Measurements from ENCODE around the gene TNIP1.
A peak's percentile ranks its signal among the peaks of the same experiment; 100 is the strongest.

Gene TNIP1

DNA sequence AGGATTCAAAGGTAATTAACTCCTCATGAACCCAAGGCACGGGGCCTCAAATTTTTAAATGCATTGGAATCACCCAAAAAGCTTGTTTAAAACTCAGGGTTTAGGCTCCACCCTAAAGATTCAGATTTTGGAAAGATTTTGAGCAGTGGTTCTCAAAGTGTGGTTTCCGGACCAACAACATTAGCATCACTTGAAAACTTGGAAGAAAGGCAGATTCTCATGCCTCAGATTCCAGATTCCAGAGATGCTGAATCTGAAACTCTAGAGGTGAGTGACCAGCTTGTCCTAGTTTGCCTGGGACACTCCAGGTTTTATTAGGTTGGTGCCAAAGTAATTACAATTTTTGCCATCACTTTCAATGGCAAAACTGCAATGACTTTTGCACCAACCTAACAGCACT, 24.7 kb upstream of the TNIP1 start:
- DNase-seq (ENCODE audit: low read depth), result no peak

DNA sequence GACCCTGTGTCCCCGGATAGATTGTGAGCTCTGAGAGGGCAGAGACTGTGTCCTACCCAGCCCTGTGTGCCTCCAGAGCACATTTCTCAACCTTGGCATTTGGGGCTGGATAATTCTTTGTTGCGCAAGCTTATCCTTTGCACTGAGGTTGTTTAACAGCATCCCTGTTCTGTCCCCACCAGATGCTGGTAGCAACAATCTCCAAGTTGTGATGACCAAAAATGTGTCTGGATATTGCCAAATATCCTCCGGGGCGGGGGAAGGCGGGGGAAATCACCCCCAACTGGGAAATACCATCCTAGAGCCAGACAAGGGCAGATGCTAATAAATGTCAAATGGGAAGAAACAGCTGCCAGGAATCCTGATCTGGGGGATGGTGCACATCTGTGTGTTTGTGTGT, 24.0 kb upstream of the TNIP1 start:
- DNase-seq (ENCODE audit: low read depth), result no peak

DNA sequence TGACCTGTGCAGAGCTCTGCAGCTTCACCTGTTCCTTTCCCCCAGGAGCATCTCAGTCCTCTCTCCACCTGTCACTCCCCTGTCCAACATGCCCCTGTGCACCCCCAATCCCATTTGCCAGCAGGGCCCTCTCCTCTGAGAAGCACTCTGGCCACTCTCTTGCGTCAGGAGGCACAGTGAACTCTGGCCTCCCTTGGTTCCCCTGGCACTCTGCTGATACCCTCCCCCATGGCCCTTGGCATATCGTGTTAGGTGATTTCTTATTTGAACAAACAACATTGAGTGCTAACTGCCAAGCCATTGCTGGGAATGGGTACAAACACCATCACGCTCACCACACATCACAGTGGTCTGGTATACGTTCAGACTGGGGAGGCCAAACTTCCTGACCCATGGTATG, 20.9 kb upstream of the TNIP1 start:
- DNase-seq (ENCODE audit: low read depth), result no peak

DNA sequence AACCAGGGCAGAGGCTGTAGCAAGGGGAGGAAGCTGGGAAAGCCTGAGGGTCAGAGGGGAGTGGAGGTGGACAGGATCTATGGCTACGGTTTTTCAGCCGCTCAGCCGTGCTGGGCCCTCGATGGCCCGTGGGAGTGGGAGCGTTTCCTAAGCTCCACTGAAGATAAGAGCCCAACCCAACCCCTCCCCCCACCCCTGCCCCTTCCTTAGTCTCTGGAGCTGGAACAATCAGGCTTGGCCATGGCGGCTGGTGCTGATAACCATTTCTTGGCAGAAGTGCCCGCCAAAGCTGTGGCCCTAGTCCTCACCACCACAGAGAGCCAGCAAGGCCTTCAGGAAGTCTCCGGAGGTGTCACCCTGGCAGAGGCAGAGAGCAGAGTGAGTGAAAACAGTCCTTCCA, 20.3 kb upstream of the TNIP1 start:
- no peak for DNase-seq (ENCODE audit: low read depth)

DNA sequence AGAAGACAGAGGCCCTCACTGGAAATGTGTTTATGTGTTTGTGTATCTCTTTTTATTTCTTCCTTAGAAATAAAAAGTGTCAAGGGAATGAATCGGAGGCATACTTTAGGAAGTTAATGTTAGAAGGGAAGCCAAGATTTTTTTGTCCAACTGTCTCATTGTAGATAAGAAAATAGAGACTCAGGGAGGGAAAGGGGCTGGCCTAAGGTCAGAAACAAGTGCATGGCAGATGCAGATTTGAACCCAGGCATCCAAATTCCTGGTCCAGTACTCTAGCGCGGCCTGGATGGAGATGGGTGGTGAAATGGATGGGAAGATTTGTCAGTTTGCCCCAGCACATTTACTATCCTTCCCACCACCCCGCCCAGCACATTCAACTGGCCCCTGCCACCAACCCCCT, 19.8 kb upstream of the TNIP1 start:
- DNase-seq (ENCODE audit: low read depth), result no peak

DNA sequence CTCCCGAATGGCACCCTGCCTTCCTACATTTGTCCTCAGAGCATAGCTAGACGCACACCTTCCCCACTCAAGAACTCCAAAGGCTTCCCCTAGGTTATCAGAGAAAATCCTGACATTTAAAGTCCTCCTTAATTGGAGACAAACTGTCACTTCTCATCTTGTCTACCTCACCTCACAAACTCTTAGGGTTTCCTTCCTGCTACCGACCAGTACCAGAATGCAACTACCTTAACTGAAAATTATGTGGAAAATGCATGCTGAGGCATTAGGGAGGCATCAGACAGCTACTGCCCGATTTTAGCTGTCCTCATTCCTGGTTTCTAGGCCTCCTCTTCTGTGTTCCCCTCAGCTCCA, 17.9 kb upstream of the TNIP1 start:
- DNase-seq (ENCODE audit: low read depth), result no peak

DNA sequence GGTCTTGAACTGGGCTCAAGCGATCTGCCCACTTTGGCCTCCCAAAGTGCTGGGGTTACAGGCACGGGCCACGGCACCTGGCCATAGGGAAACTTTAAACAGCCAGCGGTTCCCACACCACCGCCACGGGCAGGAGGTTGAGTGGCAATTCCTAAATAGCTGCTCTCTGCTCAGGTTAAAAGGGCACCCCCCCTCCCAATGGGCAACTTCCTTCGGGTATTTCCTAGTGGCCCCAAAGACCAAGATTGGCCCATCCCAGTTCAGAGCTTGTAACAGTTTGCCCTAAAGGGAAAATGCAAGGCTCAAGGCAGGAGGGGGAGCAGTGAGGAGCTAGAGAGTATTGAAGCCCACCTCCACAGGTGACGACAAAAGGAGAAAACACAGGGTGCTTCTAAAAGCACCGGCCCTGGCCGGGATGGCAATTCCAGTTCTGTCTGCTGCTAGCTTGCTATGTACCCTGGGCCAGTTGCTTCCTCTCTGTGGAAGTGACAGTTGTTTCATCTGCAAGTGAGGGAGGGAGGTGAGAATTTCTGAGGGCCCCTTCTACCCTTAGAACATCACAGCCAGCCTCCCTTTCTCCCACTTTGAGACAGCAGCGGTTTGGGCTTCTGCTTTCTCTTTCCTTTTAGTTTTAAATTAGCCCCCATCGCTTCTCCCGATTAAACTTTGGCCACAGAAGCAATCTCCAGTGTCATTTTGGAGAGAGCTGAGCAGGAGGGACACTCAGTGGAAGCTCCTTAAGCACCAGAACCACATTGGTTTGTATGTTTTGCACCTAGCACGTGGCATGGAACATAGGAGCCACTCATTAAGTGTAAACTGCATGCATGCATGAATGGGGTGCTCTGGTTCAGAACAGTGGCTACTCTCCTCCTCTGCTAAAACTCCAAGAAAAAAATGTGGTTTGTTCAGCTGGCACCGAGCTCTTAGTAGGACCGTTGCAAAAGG, 17.3 kb upstream of the TNIP1 start:
- no peak for DNase-seq (ENCODE audit: low read depth)

DNA sequence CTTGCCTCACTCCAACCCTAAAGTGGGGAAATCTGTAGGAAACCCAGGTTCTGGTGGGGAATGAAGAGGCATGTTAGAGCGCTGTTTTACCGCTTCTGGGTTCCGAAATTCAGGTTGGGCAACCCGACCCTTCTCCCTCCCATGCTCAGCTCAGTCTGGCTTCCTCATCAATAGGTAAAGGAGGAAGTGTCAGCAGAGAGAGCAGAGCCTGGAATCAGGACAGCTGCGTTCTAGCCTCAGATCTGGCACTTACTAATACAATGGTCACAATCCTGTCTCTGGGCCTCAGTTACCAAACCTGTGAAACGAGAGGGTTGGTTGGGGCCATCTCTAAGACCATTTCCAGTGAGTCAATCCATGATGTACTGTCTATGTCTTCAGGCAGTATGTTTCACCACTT, 16.2 kb upstream of the TNIP1 start:
- DNase-seq (ENCODE audit: low read depth), result no peak

DNA sequence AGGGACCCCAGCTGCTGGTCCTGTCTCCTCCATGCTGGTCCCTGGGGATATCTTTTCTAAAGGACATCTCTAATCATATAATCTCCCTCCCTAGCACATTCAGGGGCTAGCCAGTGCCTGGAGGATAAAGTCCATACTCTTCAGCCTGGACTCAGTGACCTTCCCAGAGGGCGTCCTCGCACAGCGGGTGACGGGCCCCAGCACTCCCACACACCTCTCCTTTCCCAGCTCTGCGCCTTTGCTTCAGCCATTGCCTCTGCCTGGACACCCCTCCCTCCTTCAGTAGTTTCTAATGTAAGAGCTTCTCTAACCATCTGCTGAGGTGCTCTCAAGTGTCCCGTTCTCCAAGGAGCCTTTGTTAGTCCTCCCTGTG, 15.2 kb upstream of the TNIP1 start:
- DNase-seq (ENCODE audit: low read depth), result no peak

DNA sequence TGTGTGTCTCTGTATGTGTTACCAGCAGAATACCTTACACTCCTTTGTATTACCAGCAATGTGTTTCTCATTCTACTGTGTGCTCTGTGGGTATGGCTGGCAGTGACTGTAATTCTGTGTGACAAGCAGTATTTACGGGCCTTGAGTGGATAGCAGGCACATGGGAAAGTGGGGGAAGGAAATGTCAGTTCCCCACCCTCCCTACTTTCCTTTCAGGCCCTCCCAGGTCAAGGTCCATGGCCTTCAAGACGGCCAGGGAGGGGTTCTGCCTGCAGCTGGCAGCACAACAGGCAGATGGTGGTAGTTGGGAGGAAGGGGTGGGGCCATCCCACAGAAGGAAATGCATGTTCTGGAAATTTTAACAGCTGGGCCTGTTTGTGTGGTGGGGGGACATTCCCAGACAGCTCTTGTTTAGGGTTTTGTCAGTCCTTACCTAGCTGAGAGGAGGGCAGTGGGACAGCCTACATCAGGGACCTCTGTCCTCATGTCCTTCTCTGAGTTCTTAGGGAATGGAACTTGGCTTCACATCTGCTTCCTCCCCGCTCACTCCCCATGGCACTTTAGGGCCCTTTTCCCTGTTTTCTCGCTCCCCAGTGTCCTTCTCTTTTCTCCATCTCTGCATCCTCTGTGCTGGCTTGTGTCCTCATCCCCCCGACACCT, 14.6 kb upstream of the TNIP1 start:
- no peak for DNase-seq (ENCODE audit: low read depth)

DNA sequence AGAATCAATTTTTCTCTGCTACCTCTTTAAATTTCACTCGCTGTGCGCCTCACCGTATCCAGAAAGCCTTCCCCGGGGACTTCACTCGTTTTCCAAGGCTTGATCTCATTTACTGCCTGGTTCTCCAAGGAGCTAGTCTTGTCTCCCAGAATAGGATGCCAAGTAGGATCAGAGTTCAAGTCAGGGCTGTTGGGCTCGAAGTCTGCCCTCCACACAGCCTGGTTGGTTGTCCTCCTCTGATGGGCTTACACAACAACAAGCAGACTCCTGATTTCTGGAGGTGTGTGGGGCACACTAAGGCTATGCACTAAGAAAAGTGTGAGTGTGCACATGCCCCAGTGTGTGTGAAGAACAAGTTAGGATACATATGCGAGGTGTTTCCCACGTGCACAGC, 14.0 kb upstream of the TNIP1 start:
- DNase-seq (ENCODE audit: low read depth), result no peak

DNA sequence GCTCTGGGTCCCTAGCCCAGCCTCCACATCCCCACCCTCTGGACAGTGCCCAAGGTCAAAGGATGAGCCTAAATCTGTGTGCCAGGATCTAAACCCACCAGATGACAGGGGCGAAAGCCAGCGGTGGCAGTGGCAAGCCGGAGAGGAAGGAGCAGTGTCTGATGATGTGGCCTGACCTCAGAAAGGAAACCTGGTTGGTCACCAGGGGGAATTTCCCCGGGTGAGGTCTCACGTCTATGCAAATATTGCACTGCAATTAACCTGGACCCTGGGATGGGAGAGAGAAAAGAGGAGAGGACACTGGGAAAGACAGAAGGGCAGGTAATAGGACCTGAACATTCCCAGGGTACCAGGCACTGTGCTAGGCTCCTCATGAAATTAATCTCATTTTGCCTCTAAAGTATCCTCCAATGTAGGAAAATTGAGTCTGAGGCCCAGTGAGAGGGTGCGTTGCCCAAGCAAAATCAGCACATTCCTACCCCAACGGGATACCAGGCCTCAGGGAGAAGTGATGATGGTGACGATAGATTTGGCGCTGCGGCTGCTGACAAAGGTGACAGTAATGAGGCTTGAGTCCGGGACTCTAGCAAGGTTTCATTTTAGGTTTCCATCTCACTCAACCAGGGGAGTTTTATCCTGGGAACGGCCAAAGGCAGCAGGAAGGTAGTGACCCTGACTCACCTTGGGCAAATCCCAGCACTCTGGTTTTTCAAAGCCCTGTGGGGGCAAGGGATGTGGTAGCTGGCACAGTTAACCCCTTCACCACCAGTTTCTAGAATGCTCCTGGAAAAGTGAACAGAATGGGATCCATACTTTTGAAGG, 13.4 kb upstream of the TNIP1 start:
- no peak for DNase-seq (ENCODE audit: low read depth)

DNA sequence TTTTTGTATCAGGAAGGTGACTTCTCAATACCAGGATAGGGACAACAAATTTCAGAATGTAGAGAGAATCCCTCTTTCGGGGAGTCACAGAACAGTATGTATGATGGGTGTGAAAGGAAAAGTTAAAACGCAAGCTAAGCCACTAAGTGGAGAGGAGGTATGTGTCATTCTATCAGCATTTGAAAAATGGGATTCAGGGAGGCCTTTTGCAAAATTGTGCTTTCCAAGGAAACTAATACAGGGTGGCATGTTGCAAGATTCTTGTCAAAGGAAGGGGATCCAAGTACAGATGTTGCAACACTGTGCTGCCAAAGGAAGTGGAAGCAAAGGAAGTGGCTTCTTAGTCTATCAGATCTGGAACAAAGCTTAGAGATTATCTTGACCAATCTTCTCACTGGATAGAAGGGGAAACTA, 12.6 kb upstream of the TNIP1 start:
- DNase-seq (ENCODE audit: low read depth), result peak; percentile 97

DNA sequence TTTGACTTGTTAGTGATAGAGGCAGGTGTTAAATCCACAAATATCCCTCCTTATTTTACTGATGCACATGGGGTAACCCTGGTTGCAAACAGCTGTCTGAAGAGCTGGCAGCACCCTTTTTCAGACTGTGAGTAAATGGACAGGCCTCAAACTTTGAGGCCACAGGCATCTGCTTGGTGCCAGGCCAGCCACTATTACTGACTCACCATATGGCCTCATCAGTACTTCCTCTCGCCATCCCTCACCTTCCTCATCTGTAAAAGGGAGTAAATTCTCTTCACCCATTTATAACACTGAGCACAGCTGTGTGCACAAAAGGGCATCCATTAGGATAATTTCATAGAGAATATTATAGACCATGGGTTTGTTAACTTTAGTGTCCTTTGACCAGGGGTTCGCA, 11.9 kb upstream of the TNIP1 start:
- peak; percentile 85 for DNase-seq (ENCODE audit: low read depth)

DNA sequence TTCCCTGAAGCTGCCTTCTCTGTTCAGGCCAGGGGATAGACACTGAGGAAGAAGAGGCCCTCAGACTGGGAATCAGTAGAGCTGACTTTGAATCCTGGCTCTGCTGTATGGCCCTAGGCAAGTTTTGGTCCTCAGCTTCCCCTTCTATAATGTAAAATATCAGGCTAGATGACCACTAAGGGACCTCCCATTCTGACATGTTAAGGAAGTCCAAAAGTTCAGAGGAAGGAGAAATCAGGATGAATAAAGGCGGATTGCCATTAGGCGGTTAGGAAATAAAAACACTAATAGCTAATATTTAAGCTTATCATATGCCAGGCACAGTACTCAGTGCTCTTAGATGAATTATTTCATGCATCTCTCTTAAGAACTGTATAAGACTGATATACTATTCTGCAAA, 8.9 kb upstream of the TNIP1 start:
- DNase-seq (ENCODE audit: low read depth), result no peak

DNA sequence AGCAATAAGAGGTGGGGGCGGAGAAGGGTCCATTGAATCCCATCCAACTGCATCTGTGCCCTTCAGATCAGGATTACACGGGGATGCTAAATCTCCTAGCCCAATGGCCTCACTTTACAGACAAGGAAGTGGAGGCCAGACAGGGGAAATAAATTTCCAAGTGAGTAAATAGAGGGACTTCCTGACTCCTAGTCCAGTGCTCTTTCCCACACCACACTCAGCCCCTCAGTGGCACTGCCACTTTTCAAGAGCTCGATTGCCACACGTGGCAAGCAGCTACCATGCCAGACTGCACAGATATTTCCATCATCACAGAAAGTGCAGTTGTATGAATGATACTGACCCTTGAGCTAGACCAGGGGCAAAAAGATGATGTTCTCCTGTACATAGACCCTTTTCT, 8.2 kb upstream of the TNIP1 start:
- no peak for DNase-seq (ENCODE audit: low read depth)

DNA sequence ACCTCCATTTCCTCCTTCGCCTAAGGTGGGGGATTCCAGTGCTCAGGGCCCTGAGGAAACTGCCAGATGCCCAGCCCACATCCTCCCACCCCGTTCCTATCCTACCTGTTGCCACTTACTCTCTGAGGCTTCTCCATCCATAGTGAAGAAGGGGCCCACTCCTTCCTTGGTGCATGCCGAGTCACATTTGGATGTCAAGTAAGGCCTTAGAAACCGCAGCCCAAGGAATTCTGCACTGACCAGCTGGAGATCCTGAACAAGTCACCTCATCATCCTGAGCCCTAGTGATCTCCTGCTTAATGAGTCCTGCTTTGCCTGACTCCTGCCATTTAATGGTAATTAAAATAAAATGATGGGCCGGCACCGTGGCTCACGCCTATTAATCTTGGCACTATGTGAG, 6.7 kb upstream of the TNIP1 start:
- DNase-seq (ENCODE audit: low read depth), result no peak

DNA sequence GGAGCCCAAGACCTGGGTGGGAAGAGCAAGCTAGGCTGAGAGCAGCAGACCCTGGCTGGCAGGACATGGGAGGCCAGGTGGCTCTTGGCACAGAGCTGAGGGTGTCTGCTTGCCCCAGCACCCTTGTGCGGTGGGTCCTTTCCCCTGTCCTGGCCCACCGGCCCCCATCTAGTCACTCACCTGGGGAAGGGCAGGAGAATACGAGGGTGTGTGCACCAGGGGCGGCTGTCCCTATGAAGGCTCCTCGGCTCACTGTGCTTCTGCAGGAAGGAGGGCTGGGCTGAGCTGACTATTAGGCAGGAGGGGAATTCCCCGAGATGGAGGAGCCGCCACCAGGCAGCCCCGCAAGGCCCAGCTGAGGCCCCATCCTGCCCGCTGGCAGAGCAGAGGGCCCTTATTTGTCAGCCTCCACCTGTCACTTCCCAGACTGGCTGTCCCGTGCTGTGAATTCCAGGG, 6.1 kb upstream of the TNIP1 start:
- DNase-seq (ENCODE audit: low read depth), result no peak

DNA sequence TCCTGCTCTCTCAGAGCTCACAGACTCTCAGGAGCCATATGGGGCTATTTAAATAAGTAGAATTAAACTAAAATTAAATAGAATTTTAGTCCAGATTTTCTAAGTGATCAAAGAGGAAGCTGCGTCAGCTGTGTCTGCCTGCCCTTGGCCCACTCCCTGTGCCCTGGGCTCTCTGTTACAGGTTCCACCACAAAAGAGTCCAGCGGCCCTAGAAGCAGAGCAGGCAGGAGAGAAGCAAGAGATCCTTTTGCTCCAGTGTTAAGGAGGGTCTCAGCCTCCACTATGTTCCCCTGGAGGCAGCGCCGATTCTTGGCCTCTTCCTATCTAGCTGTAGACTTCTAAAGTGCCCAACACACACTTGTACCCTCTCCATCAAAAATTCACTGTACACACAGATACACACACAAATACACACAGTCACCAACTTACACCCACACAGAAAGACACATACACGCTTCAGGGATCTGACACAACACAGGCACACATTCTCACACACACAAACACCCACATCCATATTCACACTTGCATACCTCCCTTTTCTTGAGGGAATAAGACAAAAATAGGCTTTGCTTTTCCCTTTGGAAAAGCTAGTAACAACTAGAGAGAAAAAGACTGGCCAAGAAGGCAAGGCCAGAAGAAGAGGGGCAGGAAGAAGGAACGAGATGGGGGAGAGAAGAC, 5.5 kb upstream of the TNIP1 start:
- DNase-seq (ENCODE audit: low read depth), result no peak

DNA sequence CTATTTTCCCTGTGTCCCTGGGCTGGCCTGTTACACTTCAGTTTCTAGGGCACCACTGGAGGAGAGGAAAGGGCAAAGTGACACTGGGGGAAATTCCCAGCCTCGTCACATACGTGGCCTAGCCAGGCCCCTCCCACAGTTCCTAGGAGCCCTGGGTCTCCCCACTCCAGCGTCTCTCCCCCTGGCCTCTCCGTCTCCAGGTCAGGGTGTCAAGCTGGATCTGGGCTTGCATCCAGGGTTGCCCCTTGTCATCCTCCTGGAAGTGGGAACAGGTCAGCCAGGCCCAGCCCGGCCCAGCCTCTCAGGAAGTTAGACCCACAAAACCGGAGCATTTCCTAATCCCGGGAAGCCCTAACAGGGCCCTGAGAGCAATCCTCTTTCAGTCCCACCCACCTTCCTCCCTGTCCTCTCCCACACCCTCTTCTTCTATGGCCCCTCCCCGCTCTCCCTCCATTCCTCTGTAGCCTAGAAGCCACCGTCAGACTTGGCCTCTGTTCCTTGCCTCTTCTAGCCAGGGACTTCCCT, 4.7 kb upstream of the TNIP1 start:
- DNase-seq (ENCODE audit: low read depth), result no peak

DNA sequence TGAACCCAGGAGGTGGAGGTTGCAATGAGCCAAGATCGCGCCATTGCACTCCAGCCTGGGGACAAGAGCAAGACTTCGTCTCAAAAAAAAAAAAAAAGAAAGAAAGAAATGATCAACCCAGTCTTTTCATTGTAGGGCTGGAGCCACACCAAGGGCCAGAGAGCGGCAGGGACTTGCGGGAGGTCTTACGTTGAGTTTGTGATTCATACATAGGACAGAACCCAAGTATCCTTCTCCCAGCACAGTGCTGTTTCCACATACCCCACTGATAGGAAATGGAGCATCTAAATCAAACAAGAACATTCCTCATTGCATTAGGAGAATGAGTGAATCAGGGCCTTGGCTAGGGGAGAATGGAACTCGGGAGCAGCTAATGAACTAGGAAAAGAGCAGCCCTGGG, 3.5 kb upstream of the TNIP1 start:
- no peak for DNase-seq (ENCODE audit: low read depth)

DNA sequence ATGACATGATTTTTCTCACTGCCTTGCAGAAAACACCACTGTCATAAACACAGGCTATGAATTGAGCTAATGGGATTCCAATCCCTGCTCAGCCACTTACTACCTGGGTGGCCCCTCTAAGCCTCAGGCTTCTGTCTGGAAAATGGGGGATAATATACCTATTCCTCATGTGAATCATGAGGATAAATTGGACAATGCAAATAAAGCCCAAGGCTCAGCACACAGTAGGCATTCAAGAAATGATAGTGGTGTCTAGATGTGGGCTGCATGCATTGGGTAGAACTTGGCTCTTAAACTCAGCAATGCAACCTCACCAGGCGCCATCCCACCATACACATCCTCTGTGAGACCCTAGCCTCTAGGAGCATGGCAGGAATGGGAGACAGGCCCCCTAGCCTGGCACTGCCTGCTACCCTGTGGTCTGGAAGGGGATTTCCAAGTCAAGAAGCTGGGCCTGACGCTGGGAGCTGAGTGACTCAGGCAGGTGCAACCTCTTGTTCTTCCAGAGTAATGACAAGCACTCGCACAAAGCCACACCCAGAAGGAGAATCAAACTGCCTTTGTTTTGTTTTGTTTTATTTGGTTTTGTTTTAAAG, 2.3 kb upstream of the TNIP1 start:
- no peak for DNase-seq (ENCODE audit: low read depth)

Measured in HS-5 (cell line).